ENCODE data around the gene ZNF175. TPM values are rescaled to one million over a fixed set of nuclear protein-coding genes. Genes with fewer than 3 reads are reported as not detected.

The ZNF175 gene
- total RNA-seq, 1 donor from 2014 or later = 15.2 TPM

GRCh38 chr19:51593138-51593890 lies 22.2 kb downstream of the ZNF175 start:
- no peak for TF ChIP-seq CTCF (IDR thresholded peaks at IDR 0.05; ENCODE audit: unreplicated experiment)
- peaks cover 20% of the 10 kb centered on the region for H3K4me1 Mint-ChIP-seq
- H3K4me3 Mint-ChIP-seq = peak overlapping the region; percentile 82
- no peak for DNase-seq (ENCODE audit: low spot score in 2 of 2, unreplicated experiment in 2 of 2)
- H3K36me3 Mint-ChIP-seq = peaks cover 9% of the 10 kb centered on the region
- H3K27ac Mint-ChIP-seq = peak overlapping the region; percentile 76
- H3K9me3 Mint-ChIP-seq = peaks cover 18% of the 10 kb centered on the region
- H3K27me3 Mint-ChIP-seq (ENCODE audit: low read depth) = no peaks in the 10 kb centered on the region

DNA sequence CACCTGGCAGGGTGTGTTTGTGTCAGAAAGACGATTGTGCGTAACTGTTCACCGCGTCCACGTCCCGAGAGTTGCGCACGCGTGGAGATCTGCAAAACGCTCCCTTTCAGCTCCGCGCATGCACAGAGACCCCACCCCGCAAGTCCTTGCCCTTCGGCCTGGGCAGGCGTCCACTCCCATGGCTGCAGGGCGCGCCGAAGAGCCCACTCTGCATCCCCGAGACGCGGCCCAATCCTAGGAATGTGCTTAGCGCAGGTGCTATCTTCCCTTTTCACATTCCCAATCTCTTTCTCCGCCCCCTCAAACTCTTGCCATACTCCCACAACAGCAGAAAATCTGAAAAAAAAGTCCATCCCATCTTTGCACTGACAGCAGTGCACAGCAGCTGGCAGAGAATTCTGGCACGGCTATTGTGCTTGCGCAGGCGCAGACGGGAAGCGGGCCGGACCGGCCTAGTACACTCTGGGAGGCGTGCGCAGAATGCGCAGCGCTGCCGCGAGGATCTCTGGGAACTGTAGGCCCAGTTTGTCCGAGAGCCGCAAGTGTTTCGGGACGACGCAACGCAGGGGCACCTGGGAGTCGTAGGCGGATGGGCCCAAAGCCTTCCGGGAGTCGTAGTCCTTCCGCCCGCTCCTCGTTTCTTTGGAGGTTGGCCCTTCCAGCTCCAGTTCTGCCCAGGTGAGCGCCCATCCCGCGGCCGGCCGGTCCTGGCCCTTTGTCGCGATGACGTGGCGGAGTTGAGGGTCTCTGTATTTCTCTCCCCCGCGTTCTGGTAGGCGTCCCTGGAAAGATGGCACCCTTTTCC lies 23.1 kb downstream of the ZNF175 start:
- Mint-ChIP-seq H3K27ac (peak overlapping the region; percentile 76), H3K9me3 (peaks cover 14% of the 10 kb centered on the region), H3K27me3 (ENCODE audit: low read depth) (no peaks in the 10 kb centered on the region), H3K4me1 (peaks cover 20% of the 10 kb centered on the region), H3K36me3 (peaks cover 6% of the 10 kb centered on the region), H3K4me3 (peak overlapping the region; percentile 82)
- DNase-seq (ENCODE audit: low spot score in 2 of 2, unreplicated experiment in 2 of 2) = peak; percentile 95 to 99
- TF ChIP-seq CTCF (IDR thresholded peaks at IDR 0.05; ENCODE audit: unreplicated experiment) = no peak

GRCh38 chr19:51594774-51595109 lies 23.7 kb downstream of the ZNF175 start:
- peaks cover 3% of the 10 kb centered on the region for H3K27me3 Mint-ChIP-seq (ENCODE audit: low read depth)
- peak overlapping the region; percentile 76 for H3K27ac Mint-ChIP-seq
- H3K4me3 Mint-ChIP-seq = peak overlapping the region; percentile 82
- peaks cover 10% of the 10 kb centered on the region for H3K9me3 Mint-ChIP-seq
- no peak for DNase-seq (ENCODE audit: low spot score in 2 of 2, unreplicated experiment in 2 of 2)
- H3K4me1 Mint-ChIP-seq = peaks cover 20% of the 10 kb centered on the region
- peaks cover 1% of the 10 kb centered on the region for H3K36me3 Mint-ChIP-seq
- TF ChIP-seq CTCF (IDR thresholded peaks at IDR 0.05; ENCODE audit: unreplicated experiment) = no peak

DNA sequence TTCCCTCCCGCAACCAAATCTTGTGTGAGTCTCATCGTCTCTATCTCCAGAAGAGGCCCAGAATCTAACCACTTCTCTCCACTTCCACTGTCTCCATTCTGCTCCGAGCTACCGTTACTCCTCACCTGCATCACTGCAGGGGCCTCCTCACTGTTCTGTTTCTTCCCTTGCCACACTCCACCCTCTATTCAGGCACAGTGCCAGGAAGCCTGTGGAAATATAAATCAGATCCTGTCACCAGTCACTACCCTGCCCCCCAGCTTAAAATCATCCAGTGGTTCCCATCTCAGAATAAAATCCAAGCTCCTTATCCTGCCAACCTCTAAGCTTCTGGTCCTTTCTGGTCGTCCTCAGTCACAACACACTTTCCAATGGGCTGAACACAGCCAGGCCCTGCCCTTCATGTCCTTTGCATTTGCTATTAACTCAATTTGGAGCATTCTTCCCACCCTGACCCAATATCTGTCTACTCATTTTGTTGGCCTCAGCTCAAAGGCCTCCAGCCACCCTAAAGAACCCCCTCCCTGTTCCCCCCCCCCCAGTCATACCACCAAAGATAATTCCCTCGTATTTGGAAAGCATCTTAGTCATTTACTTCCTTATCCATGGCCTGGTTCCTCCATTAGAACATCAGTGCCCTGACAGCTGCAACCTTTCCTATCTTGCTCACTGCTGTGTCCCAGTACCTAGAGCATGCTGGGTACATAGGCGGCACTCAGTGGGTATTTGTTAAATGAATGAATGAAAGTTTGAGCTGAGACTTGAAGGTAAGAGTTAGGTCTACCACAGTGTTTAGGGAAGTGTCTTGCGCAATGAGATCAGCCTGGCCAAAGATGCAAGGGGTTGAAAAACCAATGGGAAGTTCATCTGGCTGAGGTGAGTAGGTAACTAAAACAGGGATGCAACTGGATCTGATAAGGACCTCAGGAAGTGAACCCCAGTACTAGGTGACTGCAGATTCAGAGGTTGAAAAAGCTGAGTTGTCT lies 24.4 kb downstream of the ZNF175 start:
- Mint-ChIP-seq H3K36me3 (peaks cover 6% of the 10 kb centered on the region), H3K27me3 (ENCODE audit: low read depth) (peaks cover 10% of the 10 kb centered on the region), H3K4me1 (peaks cover 20% of the 10 kb centered on the region), H3K9me3 (peaks cover 15% of the 10 kb centered on the region), H3K27ac (no peak overlapping the region), H3K4me3 (peak overlapping the region; percentile 82)
- no peak for DNase-seq (ENCODE audit: low spot score in 2 of 2, unreplicated experiment in 2 of 2)
- no peak for TF ChIP-seq CTCF (IDR thresholded peaks at IDR 0.05; ENCODE audit: unreplicated experiment)

DNA sequence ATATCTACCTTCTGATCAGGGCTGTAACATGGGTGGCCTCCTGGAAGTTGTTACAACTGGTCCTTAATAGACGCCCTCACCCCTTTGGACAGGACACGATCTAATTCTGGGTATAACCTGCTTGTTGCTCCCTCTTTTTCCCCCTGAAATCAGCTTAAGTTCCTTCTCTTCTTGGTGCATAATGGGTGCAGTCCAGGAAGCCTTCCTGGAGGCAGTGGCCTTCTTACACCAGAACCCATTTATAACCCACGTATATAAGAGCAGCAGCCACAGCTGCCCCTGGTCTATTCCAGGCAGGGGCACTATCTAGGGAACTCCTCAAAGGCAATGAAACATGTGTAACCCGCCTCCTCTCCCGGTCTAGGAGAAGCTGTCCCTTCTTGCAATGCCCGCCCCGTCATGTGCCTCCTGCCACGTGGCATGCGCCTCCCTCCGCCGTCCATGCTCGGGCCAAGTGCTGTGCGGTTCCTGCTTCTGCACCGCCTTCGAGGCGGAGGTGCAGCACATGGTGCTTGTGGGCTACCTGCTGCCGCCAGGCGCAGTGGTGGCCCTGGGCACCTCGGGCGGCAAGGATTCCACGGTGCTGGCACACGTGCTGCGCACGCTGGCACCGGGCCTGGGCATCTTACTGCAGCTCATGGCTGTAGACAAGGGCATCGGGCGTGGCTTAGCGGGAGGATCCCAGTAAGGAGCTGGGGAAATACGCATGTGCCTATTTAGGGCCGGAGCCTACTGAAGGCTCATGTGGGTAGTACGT lies 27.3 kb downstream of the ZNF175 start:
- H3K27me3 Mint-ChIP-seq (ENCODE audit: low read depth) = peaks cover 18% of the 10 kb centered on the region
- peaks cover 19% of the 10 kb centered on the region for H3K36me3 Mint-ChIP-seq
- TF ChIP-seq CTCF (IDR thresholded peaks at IDR 0.05; ENCODE audit: unreplicated experiment) = no peak
- no peak overlapping the region for H3K4me3 Mint-ChIP-seq
- H3K9me3 Mint-ChIP-seq = peaks cover 20% of the 10 kb centered on the region
- H3K4me1 Mint-ChIP-seq = peaks cover 17% of the 10 kb centered on the region
- H3K27ac Mint-ChIP-seq = no peak overlapping the region
- DNase-seq (ENCODE audit: low spot score in 2 of 2, unreplicated experiment in 2 of 2) = no peak

All from mesothelial cell of epicardium (in vitro differentiated cells).